OCI-LY7 (cell line): Measurements from ENCODE around the gene ADARB2.

Experiments used
- CTCF ChIP-seq: fragments of 200-600 bp; sonication (generic); conservative IDR thresholded peaks from 2 replicates; pipeline ENCODE4 v1.5.1; 2014; ENCODE audit warnings: mild to moderate bottlenecking, antibody characterized with exemption, low read length, moderate library complexity, mixed read lengths
- EZH2phosphoT487 ChIP-seq: fragments of 200-600 bp; sonication (generic); IDR thresholded peaks from 2 replicates; pipeline ENCODE4 v1.6.1; 2018; ENCODE audit warnings: low read depth, borderline replicate concordance, mild to moderate bottlenecking, mixed run types, antibody characterized with exemption, low read length, moderate library complexity, mixed read lengths

- TF ChIP-seq CTCF = no peak
- no peak for TF ChIP-seq EZH2phosphoT487
Observed at GRCh38 chr10:1413256-1413655, 324.1 kb downstream of the ADARB2 start.
